NCI-H1930 (cell line): Measurements from ENCODE around the gene E2F7.
"Not testable (repeated sequence)": the region's sequence is repeated elsewhere in the genome, so short reads cannot be mapped to it uniquely, and the experiment has no call there.

Experiments
- DNase-seq, 2 experiments: peaks; one replicate each; lab custom pipeline; 2025; lab: John Stamatoyannopoulos, UW

The E2F7 gene, protein sequence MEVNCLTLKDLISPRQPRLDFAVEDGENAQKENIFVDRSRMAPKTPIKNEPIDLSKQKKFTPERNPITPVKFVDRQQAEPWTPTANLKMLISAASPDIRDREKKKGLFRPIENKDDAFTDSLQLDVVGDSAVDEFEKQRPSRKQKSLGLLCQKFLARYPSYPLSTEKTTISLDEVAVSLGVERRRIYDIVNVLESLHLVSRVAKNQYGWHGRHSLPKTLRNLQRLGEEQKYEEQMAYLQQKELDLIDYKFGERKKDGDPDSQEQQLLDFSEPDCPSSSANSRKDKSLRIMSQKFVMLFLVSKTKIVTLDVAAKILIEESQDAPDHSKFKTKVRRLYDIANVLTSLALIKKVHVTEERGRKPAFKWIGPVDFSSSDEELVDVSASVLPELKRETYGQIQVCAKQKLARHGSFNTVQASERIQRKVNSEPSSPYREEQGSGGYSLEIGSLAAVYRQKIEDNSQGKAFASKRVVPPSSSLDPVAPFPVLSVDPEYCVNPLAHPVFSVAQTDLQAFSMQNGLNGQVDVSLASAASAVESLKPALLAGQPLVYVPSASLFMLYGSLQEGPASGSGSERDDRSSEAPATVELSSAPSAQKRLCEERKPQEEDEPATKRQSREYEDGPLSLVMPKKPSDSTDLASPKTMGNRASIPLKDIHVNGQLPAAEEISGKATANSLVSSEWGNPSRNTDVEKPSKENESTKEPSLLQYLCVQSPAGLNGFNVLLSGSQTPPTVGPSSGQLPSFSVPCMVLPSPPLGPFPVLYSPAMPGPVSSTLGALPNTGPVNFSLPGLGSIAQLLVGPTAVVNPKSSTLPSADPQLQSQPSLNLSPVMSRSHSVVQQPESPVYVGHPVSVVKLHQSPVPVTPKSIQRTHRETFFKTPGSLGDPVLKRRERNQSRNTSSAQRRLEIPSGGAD

DNA sequence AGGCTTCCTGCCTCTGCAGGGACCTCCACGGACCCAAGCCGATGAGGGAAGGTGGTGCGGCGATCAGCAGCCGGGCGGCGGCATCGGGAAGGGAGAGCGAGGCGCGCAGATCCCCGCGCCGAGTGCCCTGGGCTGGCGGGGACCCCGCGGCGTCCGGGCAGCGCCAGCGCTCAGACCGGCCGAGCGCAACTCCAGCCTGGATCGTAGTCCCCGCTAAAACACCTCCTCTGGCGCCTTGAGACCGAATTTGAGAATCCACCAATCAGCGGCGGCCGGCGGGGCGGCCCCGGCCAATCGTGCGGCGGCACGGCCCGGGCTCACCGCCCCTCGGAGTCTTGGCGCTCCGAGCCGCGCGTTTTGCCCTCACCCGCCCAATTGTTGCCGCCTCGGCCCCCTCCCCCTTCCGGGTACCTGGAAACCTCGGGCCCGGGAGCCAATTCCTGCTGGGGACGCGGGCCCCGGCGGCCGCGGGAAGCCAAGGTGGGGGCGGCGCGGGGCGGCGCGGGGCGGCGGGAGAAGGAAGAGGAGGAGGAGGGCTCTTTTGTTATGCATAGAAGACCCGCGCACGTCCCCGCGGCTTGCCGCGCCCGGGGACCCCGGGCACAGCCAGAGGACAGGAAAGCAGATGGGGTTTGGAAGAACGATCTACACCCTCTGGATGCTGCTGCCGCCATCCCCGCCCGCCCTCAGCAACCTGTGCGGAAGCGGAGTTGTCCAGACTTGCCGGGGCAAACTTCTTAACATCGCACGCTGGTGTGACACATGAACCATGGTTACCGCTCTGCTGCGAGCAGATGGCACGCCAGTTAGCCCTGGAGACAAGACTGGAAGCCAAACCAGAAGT, at the start of gene E2F7:
Gene E2F7 (minus strand): TSS at position 209 of the 844 bp plus-strand sequence. CDS start 934 bp downstream, outside the sequence.
- peak; percentile 85 to 86 for DNase-seq

- DNase-seq: no peak
Observed at GRCh38 chr12:77113971-77114370, 48.6 kb upstream of the E2F7 start.

- DNase-seq: no peak
Observed at GRCh38 chr12:77108707-77109106, 43.3 kb upstream of the E2F7 start.

GRCh38 chr12:77107121-77107520, 41.8 kb upstream of the E2F7 start:
- no peak for DNase-seq

GRCh38 chr12:77104792-77105191, 39.4 kb upstream of the E2F7 start:
- no peak for DNase-seq

- DNase-seq: no peak
Observed at GRCh38 chr12:77104286-77104685, 38.9 kb upstream of the E2F7 start.

DNA sequence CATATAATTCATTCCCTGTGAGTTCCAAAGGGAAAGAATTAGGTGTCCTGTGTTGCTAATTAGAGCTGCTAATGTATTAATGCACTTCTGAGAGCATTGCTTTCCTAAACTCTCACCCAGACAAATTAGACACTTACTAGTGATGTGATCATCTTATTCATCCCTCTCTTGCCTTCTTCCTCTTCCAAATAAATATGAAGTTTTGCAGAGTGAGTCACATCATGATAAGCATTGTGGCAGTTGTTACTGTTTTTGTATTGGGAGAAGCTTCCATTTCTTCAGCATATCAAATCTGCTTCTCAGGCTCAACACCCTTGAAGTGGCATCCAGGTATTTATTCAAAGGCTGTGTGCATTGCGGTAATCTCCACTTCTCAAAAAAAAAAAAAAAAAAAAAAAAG, 37.3 kb upstream of the E2F7 start:
- DNase-seq: no peak

- no peak for DNase-seq
Observed at GRCh38 chr12:77102123-77102522, 36.8 kb upstream of the E2F7 start.

DNA sequence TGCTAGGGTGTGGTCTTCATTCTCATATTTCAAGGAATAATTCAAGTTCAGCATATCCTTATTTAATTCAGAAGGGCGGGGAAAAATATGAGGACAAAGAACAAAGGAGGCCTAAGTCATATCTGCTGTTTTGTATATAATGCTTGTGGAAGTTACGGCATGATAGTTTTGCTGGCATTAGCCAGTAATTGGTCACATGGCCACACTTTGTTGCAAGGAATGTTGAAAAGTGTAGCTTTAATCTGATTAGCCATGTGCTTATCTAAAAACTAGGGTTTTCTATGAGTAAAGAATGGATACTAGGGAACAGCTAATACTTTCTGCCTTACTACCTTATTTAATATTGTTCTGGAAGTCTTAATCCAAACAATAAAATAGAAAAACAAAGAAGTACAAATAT, 34.4 kb upstream of the E2F7 start:
- DNase-seq: no peak

- no peak for DNase-seq
Observed at GRCh38 chr12:77097846-77098245, 32.5 kb upstream of the E2F7 start.

DNA sequence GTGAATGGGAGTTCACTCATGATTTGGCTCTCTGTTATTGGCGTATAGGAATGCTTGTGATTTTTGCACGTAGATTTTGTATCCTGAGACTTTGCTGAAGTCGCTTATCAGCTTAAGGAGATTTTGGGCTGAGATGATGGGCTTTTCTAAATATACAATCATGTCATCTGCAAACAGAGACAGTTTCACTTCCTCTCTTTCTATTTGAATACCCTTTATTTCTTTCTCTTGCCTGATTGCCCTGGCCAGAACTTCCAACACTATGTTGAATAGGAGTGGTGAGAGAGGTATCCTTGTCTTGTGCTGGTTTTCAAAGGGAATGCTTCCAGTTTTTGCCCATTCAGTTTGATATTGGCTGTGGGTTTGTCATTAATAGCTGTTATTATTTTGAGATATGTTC, 26.9 kb upstream of the E2F7 start:
- not testable (repeated sequence) for DNase-seq

GRCh38 chr12:77089686-77090220, 24.4 kb upstream of the E2F7 start:
- no peak for DNase-seq

DNA sequence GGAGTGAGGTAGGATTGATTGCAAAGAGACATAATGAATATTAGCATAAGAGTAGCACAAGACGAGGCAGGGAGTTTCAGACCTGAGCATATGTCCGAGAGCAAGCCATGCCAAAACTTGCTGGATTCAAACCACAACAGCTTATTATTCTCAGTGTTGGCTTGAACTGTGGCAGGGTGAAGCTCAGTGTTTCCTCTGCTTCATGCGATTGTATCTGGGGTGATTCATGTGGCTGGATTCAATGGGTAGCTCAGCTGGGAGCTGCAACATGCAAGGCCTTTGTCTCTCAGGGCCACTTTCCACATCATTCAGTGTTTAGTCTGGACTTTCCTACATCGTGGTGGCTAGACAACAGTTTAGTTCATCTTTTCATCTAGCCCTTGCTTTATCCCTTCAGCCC, 22.1 kb upstream of the E2F7 start:
- no peak for DNase-seq

GRCh38 chr12:77082021-77082420, 16.7 kb upstream of the E2F7 start:
- DNase-seq: no peak

DNA sequence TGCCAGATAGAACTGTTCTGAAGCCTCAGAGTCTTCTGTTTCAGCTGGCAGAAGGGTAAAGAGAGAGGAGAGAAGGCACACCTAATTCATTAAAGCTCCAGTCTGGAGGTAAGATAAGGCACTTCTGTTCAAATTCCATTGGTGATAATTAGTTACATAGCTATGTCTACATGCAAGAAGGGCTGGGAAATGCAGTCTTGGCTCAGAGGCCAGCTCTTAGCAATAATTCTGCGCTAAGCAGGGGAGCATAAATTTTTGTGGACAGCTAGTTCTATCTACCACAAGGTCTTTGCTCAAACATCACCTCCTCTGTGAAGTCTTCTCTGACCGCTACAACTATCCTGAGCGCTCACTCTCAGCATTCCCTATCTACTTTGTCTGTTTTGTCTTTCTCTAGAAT, 14.3 kb upstream of the E2F7 start:
- no peak for DNase-seq

- no peak for DNase-seq
Observed at GRCh38 chr12:77078231-77078630, 12.9 kb upstream of the E2F7 start.

- no peak for DNase-seq
Observed at GRCh38 chr12:77076886-77077285, 11.5 kb upstream of the E2F7 start.

DNA sequence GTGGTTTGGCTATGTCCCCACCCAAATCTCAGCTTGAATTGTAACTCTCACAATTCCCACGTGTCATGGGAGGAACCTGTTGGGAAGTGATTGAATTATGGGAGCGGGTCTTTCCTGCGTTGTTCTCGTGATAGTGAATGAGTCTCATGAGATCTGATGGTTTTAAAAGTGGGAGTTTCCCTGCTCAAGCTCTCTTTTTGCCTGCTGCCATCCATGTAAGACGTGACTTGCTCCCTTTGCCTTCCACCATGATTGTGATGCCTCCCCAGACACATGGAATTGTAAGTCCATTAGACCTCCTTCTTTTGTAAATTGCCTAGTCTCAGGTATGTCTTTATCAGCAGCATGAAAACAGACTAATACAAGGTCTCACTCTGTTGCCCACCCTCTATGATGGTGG, 8.5 kb upstream of the E2F7 start:
- not testable (repeated sequence) for DNase-seq

GRCh38 chr12:77072833-77073495, 7.6 kb upstream of the E2F7 start:
- no peak for DNase-seq

DNA sequence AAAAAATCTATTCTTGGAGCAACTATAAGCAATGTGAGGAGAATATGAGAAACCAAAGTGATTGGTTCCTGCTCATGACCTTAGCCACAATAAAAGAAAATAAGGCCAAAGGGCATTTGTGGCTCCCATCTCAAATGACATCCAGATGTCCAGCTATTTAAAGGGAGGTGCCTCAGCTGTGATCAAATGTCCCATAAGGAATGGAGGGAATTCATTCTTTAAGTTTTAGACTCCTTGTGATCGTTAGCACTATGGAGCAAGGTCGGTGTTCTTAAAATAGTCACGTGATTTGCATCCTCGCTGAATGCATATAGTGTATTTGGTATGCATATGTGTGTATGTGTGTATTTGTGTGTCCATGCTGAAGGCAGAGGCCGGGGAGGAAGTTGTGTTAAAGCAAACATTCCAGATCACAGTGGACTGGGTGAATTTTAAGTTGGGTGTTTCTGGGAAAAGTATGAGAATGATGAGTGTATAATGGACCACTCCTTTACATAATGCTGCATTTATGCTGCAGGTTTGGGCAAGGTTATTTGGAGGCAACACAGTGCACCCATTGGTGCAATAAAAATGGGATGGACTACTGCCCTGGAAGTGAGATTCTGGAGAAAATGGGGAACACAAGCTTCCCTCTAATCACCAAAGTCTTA, 5.6 kb upstream of the E2F7 start:
- no peak for DNase-seq

DNA sequence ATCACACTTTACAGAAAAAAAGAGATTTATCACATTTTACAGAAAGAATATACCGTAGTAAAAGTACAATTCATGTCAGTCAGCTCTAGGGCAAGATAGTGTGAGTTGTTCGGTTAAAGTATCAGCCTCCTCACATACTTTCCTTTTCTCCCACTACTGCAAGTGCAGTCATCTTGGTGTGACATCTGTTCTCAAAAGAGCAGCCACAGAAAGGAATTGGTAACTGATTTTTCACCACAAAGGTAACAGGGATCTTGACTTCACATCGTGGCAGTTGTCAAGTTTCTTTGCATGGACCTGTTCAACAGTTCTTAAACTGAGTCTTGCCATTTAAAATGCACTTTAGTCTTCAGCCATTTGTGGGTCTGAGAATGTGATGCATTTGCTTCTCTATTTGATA, 5.0 kb upstream of the E2F7 start:
- DNase-seq: no peak
